GM18873 (cell line): ENCODE data around the gene GPR156.
"Not testable (repeated sequence)": the region's sequence is repeated elsewhere in the genome, so short reads cannot be mapped to it uniquely, and the experiment has no call there.

Source experiments
- ATAC-seq: cut with Tn5 transposase; IDR thresholded peaks from one replicate; pipeline ENCODE4 v1.9.1; 2021; ENCODE audit warnings: mild to moderate bottlenecking, moderate library complexity, moderate number of reproducible peaks; ENCODE audit not compliant: unreplicated experiment, low FRiP score

The GPR156 gene

GRCh38 chr3:120275618-120276017, 9.4 kb downstream of the GPR156 start:
- ATAC-seq: no peak

- ATAC-seq: no peak
Observed at GRCh38 chr3:120274739-120275167, 10.3 kb downstream of the GPR156 start.

- ATAC-seq: no peak
Observed at GRCh38 chr3:120272286-120272685, 12.7 kb downstream of the GPR156 start.

- no peak for ATAC-seq
Observed at GRCh38 chr3:120265989-120266388, 19.0 kb downstream of the GPR156 start.

GRCh38 chr3:120264963-120265362, 20.1 kb downstream of the GPR156 start:
- no peak for ATAC-seq

- ATAC-seq: no peak
Observed at GRCh38 chr3:120263792-120264191, 21.2 kb downstream of the GPR156 start.

GRCh38 chr3:120258009-120258408, 27.0 kb downstream of the GPR156 start:
- no peak for ATAC-seq

GRCh38 chr3:120245386-120245785, 39.6 kb downstream of the GPR156 start:
- ATAC-seq: no peak

- ATAC-seq: no peak
Observed at GRCh38 chr3:120244834-120245225, 40.2 kb downstream of the GPR156 start.

GRCh38 chr3:120239644-120240043, 45.4 kb downstream of the GPR156 start:
- ATAC-seq: no peak

- no peak for ATAC-seq
Observed at GRCh38 chr3:120227710-120228347, 57.2 kb downstream of the GPR156 start.

- no peak for ATAC-seq
Observed at GRCh38 chr3:120224237-120224636, 60.8 kb downstream of the GPR156 start.

GRCh38 chr3:120218981-120219380, 66.0 kb downstream of the GPR156 start:
- no peak for ATAC-seq

GRCh38 chr3:120216633-120217032, 68.4 kb downstream of the GPR156 start:
- not testable (repeated sequence) for ATAC-seq

GRCh38 chr3:120214176-120214575, 70.8 kb downstream of the GPR156 start:
- no peak for ATAC-seq

GRCh38 chr3:120212505-120212904, 72.5 kb downstream of the GPR156 start:
- ATAC-seq: no peak

- no peak for ATAC-seq
Observed at GRCh38 chr3:120209425-120209824, 75.6 kb downstream of the GPR156 start.

GRCh38 chr3:120204338-120204737, 80.7 kb downstream of the GPR156 start:
- no peak for ATAC-seq

- no peak for ATAC-seq
Observed at GRCh38 chr3:120203621-120204020, 81.4 kb downstream of the GPR156 start.

GRCh38 chr3:120203016-120203415, 82.0 kb downstream of the GPR156 start:
- ATAC-seq: no peak

GRCh38 chr3:120202363-120202762, 82.7 kb downstream of the GPR156 start:
- no peak for ATAC-seq

- ATAC-seq: no peak
Observed at GRCh38 chr3:120200493-120201235, 84.4 kb downstream of the GPR156 start.
